ENCODE results near the gene PDE8A.

GRCh38 chr15:85030301-85030929 lies 48.8 kb downstream of the PDE8A start:
- TF ChIP-seq YY2 (tag by site-specific recombination; IDR thresholded peaks at IDR 0.05) (no peak), KLF1 (tag by site-specific recombination; IDR thresholded peaks at IDR 0.05) (no peak), ZBTB7A (tag by site-specific recombination; IDR thresholded peaks at IDR 0.05; ENCODE audit: low read depth) (no peak), GLI2 (tag by site-specific recombination; IDR thresholded peaks at IDR 0.05; ENCODE audit: borderline replicate concordance, low read depth) (no peak)
